PFSK-1 (cell line): Measurements from ENCODE around the gene PPARA.

Experiments used
- FOXP2 ChIP-seq: optimal IDR thresholded peaks from 2 replicates; pipeline ENCODE3; 2011; ENCODE audit warnings: borderline replicate concordance, control low read depth, inconsistent platforms; ENCODE audit not compliant: insufficient read depth; ENCODE audit errors: extremely low read length, extremely low read depth
- POLR2AphosphoS5 ChIP-seq: IDR thresholded peaks from 2 replicates; pipeline ENCODE4 v1.6.1; 2012; ENCODE audit warnings: low read depth, mild to moderate bottlenecking, control low read depth, low read length, moderate library complexity
- REST ChIP-seq, 2 experiments: IDR thresholded peaks; 2 replicates each; pipeline versions ENCODE4 v1.6.1 to v1.8.0; 2011 to 2012; ENCODE audit warnings: low read depth in 2 of 2, low read length in 2 of 2, control low read depth in 1 of 2, inconsistent platforms in 1 of 2, mild to moderate bottlenecking in 1 of 2, moderate library complexity in 1 of 2; ENCODE audit not compliant: insufficient read depth in 1 of 2
- SIN3A ChIP-seq: IDR thresholded peaks from 2 replicates; pipeline ENCODE4 v1.6.1; 2012; ENCODE audit warnings: mild to moderate bottlenecking, low read length, moderate library complexity, borderline replicate concordance; ENCODE audit not compliant: insufficient read depth
- TAF1 ChIP-seq: IDR thresholded peaks from 2 replicates; pipeline ENCODE4 v1.6.1; 2012; ENCODE audit warnings: low read length, control low read depth, borderline replicate concordance; ENCODE audit not compliant: insufficient read depth

Gene PPARA

GRCh38 chr22:46196278-46196677 is 46.0 kb downstream of the PPARA start:
- TF ChIP-seq SIN3A (no peak), REST (IDR thresholded peaks at IDR 0.05; ENCODE audit: insufficient read depth in 1 of 2, low read depth in 2 of 2, low read length in 2 of 2) (no peak), FOXP2 (no peak), TAF1 (no peak), POLR2AphosphoS5 (no peak)

- TF ChIP-seq TAF1 (no peak), SIN3A (no peak), FOXP2 (no peak), POLR2AphosphoS5 (no peak), REST (IDR thresholded peaks at IDR 0.05; ENCODE audit: insufficient read depth in 1 of 2, low read depth in 2 of 2, low read length in 2 of 2) (no peak)
Measured at GRCh38 chr22:46198274-46198673, 47.9 kb downstream of the PPARA start.

GRCh38 chr22:46201059-46201757 is 50.9 kb downstream of the PPARA start:
- TF ChIP-seq REST (IDR thresholded peaks at IDR 0.05; ENCODE audit: insufficient read depth in 1 of 2, low read depth in 2 of 2, low read length in 2 of 2), result no peak
- no peak for TF ChIP-seq FOXP2
- TF ChIP-seq TAF1, result no peak
- TF ChIP-seq POLR2AphosphoS5, result no peak

GRCh38 chr22:46202897-46203600 is 52.7 kb downstream of the PPARA start:
- TF ChIP-seq FOXP2, result no peak
- TF ChIP-seq TAF1, result no peak
- no peak for TF ChIP-seq REST (IDR thresholded peaks at IDR 0.05; ENCODE audit: insufficient read depth in 1 of 2, low read depth in 2 of 2, low read length in 2 of 2)
- TF ChIP-seq POLR2AphosphoS5, result no peak
- TF ChIP-seq SIN3A, result no peak
